PFSK-1 (cell line): ENCODE results near the gene OR1J1.

Experiments used
- FOXP2 ChIP-seq: optimal IDR thresholded peaks from 2 replicates; pipeline ENCODE3; 2011; ENCODE audit warnings: borderline replicate concordance, control low read depth, inconsistent platforms; ENCODE audit not compliant: insufficient read depth; ENCODE audit errors: extremely low read length, extremely low read depth
- POLR2AphosphoS5 ChIP-seq: IDR thresholded peaks from 2 replicates; pipeline ENCODE4 v1.6.1; 2012; ENCODE audit warnings: low read depth, mild to moderate bottlenecking, control low read depth, low read length, moderate library complexity
- SIN3A ChIP-seq: IDR thresholded peaks from 2 replicates; pipeline ENCODE4 v1.6.1; 2012; ENCODE audit warnings: mild to moderate bottlenecking, low read length, moderate library complexity, borderline replicate concordance; ENCODE audit not compliant: insufficient read depth
- TAF1 ChIP-seq: IDR thresholded peaks from 2 replicates; pipeline ENCODE4 v1.6.1; 2012; ENCODE audit warnings: low read length, control low read depth, borderline replicate concordance; ENCODE audit not compliant: insufficient read depth
- TF ChIP-seq, protein P1 (sequence below), 2 experiments: IDR thresholded peaks; 2 replicates each; pipeline versions ENCODE4 v1.6.1 to v1.8.0; 2011 to 2012; ENCODE audit warnings: low read depth in 2 of 2, low read length in 2 of 2, control low read depth in 1 of 2, inconsistent platforms in 1 of 2, mild to moderate bottlenecking in 1 of 2, moderate library complexity in 1 of 2; ENCODE audit not compliant: insufficient read depth in 1 of 2

DNA sequence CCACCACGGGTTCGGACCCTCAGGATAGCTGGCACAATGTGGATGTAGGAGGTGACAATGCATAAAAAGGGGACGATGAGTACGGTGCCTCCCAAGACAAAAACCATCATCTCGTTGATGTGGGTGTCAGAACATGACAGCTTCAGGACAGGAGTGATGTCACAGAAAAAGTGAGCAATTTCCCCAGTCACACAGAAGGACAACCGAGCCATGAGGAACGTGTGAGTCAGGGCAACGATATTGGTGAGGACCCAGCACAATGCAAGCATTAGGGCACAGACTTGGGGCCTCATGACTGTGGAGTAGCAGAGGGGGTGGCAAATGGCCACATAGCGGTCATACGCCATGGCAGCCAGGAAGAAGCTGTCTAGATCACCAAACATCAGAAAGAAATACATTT, 48.9 kb upstream of the OR1J1 start:
- TF ChIP-seq POLR2AphosphoS5 (no peak), TAF1 (no peak), SIN3A (no peak), FOXP2 (no peak)
- TF ChIP-seq, protein P1, sequence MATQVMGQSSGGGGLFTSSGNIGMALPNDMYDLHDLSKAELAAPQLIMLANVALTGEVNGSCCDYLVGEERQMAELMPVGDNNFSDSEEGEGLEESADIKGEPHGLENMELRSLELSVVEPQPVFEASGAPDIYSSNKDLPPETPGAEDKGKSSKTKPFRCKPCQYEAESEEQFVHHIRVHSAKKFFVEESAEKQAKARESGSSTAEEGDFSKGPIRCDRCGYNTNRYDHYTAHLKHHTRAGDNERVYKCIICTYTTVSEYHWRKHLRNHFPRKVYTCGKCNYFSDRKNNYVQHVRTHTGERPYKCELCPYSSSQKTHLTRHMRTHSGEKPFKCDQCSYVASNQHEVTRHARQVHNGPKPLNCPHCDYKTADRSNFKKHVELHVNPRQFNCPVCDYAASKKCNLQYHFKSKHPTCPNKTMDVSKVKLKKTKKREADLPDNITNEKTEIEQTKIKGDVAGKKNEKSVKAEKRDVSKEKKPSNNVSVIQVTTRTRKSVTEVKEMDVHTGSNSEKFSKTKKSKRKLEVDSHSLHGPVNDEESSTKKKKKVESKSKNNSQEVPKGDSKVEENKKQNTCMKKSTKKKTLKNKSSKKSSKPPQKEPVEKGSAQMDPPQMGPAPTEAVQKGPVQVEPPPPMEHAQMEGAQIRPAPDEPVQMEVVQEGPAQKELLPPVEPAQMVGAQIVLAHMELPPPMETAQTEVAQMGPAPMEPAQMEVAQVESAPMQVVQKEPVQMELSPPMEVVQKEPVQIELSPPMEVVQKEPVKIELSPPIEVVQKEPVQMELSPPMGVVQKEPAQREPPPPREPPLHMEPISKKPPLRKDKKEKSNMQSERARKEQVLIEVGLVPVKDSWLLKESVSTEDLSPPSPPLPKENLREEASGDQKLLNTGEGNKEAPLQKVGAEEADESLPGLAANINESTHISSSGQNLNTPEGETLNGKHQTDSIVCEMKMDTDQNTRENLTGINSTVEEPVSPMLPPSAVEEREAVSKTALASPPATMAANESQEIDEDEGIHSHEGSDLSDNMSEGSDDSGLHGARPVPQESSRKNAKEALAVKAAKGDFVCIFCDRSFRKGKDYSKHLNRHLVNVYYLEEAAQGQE (IDR thresholded peaks at IDR 0.05; ENCODE audit: insufficient read depth in 1 of 2, low read depth in 2 of 2, low read length in 2 of 2): no peak
